Measurements from ENCODE around the gene GNPNAT1.

- TF ChIP-seq, protein P1, sequence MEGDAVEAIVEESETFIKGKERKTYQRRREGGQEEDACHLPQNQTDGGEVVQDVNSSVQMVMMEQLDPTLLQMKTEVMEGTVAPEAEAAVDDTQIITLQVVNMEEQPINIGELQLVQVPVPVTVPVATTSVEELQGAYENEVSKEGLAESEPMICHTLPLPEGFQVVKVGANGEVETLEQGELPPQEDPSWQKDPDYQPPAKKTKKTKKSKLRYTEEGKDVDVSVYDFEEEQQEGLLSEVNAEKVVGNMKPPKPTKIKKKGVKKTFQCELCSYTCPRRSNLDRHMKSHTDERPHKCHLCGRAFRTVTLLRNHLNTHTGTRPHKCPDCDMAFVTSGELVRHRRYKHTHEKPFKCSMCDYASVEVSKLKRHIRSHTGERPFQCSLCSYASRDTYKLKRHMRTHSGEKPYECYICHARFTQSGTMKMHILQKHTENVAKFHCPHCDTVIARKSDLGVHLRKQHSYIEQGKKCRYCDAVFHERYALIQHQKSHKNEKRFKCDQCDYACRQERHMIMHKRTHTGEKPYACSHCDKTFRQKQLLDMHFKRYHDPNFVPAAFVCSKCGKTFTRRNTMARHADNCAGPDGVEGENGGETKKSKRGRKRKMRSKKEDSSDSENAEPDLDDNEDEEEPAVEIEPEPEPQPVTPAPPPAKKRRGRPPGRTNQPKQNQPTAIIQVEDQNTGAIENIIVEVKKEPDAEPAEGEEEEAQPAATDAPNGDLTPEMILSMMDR (IDR thresholded peaks at IDR 0.05), result no peak
- no peak for TF ChIP-seq POLR2AphosphoS5 (IDR thresholded peaks at IDR 0.05)
- no peak for TF ChIP-seq EP300 (IDR thresholded peaks at IDR 0.05)
- no peak for TF ChIP-seq POLR2A (IDR thresholded peaks at IDR 0.05)
Observed at GRCh38 chr14:52829527-52830185, 38.2 kb upstream of the GNPNAT1 start.
